ENCODE data around the gene KRT34.
"Not testable (repeated sequence)": the region's sequence is repeated elsewhere in the genome, so short reads cannot be mapped to it uniquely, and the experiment has no call there.

The KRT34 gene

GRCh38 chr17:41360296-41360995 is 21.7 kb downstream of the KRT34 start:
- ATAC-seq = no peak

DNA sequence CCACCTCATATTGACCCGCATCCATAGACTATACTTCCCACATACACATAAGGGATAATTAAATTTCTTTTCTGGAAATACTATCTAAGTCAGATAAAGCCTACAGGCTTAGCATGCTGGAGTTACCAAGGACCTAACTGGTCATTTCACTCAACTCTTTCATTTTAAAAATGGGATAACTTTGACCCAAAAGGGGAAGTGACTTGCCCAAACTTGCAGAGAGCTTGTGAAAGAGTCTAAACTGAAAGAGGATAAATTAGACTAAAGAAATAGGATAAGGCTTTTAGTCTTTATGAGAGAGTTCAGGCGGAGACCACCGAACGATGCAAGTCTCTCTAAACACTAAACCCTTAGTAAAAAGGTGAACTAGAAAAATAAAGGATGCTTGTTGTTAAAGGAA is 27.6 kb downstream of the KRT34 start:
- ATAC-seq = no peak

GRCh38 chr17:41352597-41353366 is 29.3 kb downstream of the KRT34 start:
- ATAC-seq = no peak

DNA sequence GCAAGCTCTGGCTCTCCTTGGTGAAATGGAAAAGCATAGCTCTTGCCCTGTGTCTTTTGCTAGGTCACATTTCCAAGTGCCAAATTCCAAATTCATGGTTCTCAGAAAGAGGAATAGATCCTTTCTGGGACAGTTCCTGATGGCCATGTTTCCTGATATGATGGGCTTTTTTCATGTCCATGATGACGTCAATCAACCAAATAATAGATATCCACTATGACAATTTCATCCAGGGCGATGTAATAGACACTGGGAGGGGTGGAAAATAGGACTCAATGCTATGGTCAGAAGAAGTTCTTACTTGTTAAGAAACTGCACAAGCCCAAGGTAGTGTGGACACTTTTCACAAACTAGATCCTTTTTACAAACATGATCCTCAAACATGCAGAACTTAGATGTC is 30.9 kb downstream of the KRT34 start:
- ATAC-seq = no peak

DNA sequence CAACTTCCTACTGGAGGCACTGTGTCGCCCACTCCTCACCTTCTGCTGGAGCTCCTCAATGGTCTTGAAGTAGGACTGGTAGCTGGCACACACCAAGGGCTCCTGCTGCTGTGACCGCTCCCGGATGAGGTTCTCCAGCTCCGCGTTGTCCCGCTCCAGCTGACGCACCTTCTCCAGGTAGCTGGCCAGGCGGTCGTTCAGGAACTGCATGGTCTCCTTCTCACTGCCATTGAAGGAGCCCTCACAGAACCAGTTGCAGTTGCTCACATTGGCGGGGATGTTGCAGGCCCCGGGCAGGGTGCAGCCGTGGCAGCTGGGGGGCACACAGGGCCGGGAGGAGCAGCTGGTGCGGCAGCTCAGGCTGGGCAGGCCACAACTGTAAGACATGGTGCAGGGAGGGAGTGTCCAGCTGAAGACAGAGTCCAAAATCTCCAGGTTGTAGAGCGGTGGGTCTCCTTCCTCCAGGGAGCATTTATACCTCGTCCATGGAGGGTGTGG is 31.7 kb downstream of the KRT34 start, which contains the start of gene KRT33A:
TSS of gene KRT33A (minus strand) at position 448 of the 498 bp plus-strand sequence. CDS start at position 387, 61 bp downstream.
- ATAC-seq = not testable (repeated sequence)

- no peak for ATAC-seq
Observed at GRCh38 chr17:41347869-41348760, 34.0 kb downstream of the KRT34 start.

DNA sequence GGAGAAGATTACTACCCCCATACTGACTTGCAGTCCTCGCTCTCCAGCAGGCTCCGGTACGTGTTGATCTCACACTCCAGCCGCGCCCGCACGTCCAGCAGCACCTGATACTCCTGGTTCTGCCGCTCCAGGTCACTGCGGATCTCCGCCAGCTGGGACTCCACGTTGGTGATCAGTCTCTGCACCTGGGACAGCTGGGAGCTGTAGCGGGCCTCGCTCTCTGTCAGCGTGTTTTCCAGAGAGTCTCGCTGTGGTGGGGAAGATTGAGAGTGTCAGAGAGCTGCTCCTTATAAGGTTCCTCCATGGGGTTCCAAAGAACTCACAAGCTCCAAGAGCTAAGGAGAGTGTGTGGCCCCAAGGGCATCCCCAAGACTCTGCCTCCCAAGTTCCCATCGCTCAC is 35.7 kb downstream of the KRT34 start:
- not testable (repeated sequence) for ATAC-seq

GRCh38 chr17:41345992-41346391 is 36.1 kb downstream of the KRT34 start:
- ATAC-seq = no peak

DNA sequence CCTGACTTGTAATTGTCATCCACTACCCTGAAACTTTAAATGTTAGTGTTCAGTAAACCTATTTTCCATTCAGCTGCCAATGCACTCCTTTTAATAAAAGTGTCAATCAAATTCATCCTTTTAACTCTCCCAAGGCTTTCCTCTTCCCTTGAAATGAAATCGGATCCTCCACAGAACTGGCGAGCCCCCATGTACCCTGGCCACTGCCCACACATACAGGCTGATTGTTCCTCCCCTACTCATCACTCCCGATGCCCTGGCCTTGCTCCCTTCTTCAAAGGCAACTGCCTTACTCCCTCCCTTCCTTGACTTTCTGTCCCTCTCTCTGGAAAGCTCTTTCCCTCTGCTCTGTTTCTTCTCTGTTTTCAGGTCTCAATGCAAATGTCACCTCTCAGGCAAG is 39.1 kb downstream of the KRT34 start:
- ATAC-seq = no peak

DNA sequence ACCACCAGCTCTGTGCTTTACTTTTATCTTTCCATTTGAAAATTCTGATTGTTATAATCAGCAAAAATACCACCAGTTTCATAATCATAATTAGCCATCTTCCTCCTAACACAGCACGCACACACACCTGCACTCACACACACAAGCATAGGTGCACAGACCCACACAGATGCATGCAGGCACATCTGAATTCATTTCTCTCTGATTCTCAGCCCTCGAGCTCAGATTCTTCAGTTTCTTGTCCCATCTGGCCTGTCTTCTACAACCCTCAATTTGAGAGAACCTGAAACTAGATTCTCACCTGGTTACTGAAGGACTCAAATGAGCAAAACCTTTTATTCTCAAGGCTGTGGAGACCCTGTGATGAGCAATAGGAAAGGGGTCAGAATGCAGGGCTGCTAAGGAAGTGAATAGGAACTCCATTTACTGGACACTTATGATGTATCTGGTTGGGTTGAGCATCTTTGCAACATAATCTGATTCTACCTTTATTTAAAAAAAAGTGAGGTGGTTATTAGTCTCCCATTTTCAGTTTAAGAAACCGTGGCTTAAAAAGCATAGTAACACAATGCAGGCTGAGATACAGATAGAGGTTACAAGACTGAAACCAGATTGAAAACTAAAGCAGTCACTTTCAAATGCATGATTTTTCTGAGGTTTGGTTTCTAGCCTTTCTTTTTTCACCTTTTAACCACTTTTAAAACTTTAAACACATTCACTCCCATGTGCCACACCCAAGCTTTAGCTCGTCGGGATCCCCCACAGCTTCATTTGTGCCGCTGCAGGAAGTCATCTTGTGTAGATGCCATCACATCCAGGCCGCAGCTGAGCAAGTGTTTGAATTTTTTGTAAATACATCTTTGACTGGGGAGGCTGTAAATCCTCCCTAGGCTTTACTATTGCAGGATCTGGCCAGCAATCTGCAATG is 40.9 kb downstream of the KRT34 start:
- ATAC-seq = peak; percentile 52 to 58

GRCh38 chr17:41340494-41340893 is 41.6 kb downstream of the KRT34 start:
- ATAC-seq = peak in 1 of 2 donors; percentile 5

DNA sequence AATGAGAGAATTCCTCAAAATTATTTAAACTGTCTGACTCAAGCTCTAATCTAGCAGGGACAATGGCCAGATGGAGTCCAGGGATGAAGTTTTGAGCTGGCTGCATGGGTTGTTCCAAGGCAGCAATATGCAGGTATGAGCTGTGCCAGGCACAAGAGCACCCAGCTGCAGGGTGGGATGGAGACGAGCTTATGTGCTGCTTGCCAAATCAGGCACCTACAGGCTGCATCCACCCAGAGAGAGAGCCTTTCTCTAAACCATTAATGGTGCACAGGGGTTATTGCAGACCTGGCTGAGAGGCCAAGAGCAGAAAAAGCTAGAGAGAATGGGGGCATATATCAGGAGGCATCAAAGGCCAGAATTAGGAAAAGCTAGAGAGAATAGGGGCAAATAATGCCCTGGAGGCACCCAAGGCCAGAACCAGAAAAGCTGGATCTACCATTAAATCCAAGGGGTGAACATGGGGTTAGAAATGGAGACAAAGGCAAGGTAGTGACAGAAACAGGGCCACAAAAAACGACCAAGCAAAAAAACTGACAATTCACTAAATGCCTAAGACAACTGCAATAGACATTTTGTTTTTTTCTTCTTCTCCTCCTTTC is 42.4 kb downstream of the KRT34 start:
- ATAC-seq = no peak

DNA sequence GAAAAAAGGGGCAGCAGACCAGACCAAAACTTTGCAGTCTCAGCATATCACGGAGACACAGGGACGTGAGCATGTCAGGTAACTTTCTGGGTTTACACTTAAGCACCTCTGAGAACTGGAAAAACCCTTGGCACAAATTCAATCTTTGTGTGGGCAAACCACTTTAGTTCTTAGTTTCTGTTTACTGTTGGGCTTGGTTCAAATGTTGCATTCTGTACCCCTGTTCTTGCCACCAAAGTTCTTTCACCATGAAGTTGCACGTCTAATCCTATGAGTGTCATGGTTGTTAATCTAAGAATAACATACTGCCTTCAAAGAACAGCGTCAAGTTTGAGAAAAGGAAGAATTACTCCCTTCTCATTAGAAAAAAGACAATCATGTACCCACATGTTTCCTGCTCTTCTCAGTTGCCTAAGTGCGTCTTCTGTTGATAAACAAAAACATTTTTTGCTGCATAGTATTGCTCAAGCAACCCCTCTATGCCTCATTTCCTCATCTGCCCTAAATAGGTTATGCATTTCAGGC is 43.1 kb downstream of the KRT34 start:
- ATAC-seq = peak; percentile 43 to 52

DNA sequence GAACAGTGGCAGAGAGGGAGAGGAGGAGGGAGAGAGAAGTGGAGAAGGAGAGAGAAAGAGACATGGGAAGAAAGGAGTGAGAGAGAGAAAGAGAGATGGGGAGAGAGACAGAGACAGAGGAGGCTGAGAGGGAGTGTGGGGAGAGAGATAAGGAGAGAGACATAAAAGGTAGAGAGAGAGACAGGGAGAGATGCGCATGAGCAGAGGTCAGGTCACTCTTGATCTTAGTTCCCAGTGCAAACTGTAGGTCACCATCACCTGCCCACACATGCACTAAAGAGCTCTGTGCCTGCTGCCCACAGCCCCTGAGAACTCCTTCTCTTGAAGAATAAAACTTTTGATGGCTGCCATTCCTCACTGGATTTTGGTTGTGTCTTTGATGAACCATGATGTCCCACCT is 46.4 kb downstream of the KRT34 start:
- ATAC-seq = no peak

GRCh38 chr17:41334385-41335305 is 47.5 kb downstream of the KRT34 start:
- no peak for ATAC-seq

GRCh38 chr17:41333836-41334235 is 48.3 kb downstream of the KRT34 start:
- no peak for ATAC-seq

DNA sequence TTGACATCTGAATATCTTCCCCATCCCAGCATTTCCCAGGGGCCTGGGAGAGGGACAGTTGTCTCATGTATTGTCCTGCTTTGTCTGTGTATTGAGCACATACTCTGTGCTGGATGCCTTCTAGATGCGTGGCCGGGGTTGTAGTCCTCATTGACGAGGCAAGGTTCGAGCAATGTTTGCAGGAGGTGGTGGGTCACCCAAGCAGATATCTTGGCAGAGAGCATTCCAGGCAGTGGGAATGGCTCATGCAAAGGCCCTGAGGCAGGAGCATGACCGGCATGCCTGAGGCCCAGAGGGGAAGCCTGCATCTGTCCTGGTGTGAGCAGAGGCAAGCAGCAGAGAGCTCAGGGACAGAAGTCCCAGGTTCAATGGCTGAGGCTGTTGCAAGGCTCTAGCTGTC is 49.0 kb downstream of the KRT34 start:
- no peak for ATAC-seq

- ATAC-seq = no peak
Observed at GRCh38 chr17:41332239-41332638, 49.9 kb downstream of the KRT34 start.

DNA sequence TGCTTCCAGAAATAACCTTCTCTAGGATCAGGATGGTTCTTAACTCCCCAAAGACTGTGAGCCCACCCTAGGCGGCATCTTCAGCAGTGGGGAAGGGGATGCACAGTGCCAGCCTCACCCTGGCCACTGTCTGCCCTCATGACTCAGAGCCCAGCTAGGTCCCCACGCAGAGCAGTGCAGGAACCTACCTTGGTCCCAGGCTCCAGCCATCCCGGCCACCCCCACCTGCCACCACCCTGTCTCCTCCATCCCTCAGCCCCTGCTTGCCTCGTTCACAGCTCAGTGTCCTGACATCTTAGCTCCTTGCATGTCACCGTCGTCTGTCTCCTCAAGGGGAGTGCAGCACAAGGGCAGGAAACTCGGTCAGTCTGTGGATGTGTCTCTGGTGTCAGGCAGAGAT is 50.5 kb downstream of the KRT34 start:
- ATAC-seq = no peak

Data from activated CD4-positive, CD25-positive, alpha-beta regulatory T cell treated with anti-CD3 and anti-CD28 coated beads, Interleukin-2, amount 50 U/mL, for 24 hours (primary cell).